ENCODE data around the gene DEFB114.

Gene DEFB114

GRCh38 chr6:49964064-49964463 is at the start of gene DEFB114:
Gene DEFB114, minus strand, starts transcription at chr6:49964164. Its CDS starts 59 bp downstream, at chr6:49964105.
- ChIA-PET POLR2A (no interaction called here), CTCF (no interaction called here)
- Histone ChIP-seq H3K9me3 (ENCODE audit: control insufficient read depth, insufficient read depth, low read depth, low read length) (no peaks in the 10 kb centered on the region), H3K36me3 (ENCODE audit: control insufficient read depth in 2 of 2, insufficient read depth in 1 of 2, low read length in 2 of 2) (no peaks in the 10 kb centered on the region), H3K4me1 (ENCODE audit: control insufficient read depth, insufficient read depth, low read length) (no peaks in the 10 kb centered on the region), H3K27ac (ENCODE audit: extremely low read depth, low read depth, low read length) (no peak within 1 kb of the TSS), H3K4me3 (ENCODE audit: low read depth, low read length) (no peak within 1 kb of the TSS)
- TF ChIP-seq SCRT2 (tag by site-specific recombination; IDR thresholded peaks at IDR 0.05) (no peak), MZF1 (tag by site-specific recombination; IDR thresholded peaks at IDR 0.05; ENCODE audit: borderline replicate concordance) (no peak), GLIS2 (tag by site-specific recombination; IDR thresholded peaks at IDR 0.05) (no peak), KLF16 (tag by site-specific recombination; IDR thresholded peaks at IDR 0.05) (no peak), ZNF48 (tag by site-specific recombination; IDR thresholded peaks at IDR 0.05) (no peak), ZNF704 (tag by site-specific recombination; IDR thresholded peaks at IDR 0.05) (no peak), ZSCAN5A (tag by site-specific recombination; IDR thresholded peaks at IDR 0.05) (no peak), KLF7 (tag by site-specific recombination; IDR thresholded peaks at IDR 0.05; ENCODE audit: borderline replicate concordance) (no peak), EGR2 (tag by site-specific recombination; IDR thresholded peaks at IDR 0.05; ENCODE audit: low read depth) (no peak), ZNF701 (tag by site-specific recombination; IDR thresholded peaks at IDR 0.05) (no peak), PRDM1 (tag by site-specific recombination; IDR thresholded peaks at IDR 0.05) (no peak), ZNF596 (tag by site-specific recombination; IDR thresholded peaks at IDR 0.05) (no peak)

- TF ChIP-seq ZNF529 (tag by site-specific recombination; IDR thresholded peaks at IDR 0.05; ENCODE audit: insufficient replicate concordance) (no peak), ZNF121 (tag by site-specific recombination; IDR thresholded peaks at IDR 0.05) (no peak), ATF2 (tag by site-specific recombination; IDR thresholded peaks at IDR 0.05; ENCODE audit: low read depth) (no peak), SCRT2 (tag by site-specific recombination; IDR thresholded peaks at IDR 0.05) (no peak), AEBP2 (tag by site-specific recombination; IDR thresholded peaks at IDR 0.05; ENCODE audit: borderline replicate concordance) (no peak), ZNF354C (tag by site-specific recombination; IDR thresholded peaks at IDR 0.05; ENCODE audit: borderline replicate concordance, low read depth) (no peak)
- no peaks in the 10 kb centered on the region for H3K36me3 ChIP-seq (ENCODE audit: control insufficient read depth in 2 of 2, insufficient read depth in 1 of 2, low read length in 2 of 2)
- ChIA-PET POLR2A (no interaction called here), CTCF (no interaction called here)
- H3K27ac ChIP-seq (ENCODE audit: extremely low read depth, low read depth, low read length), result no peak overlapping the region
- no peak overlapping the region for H3K4me3 ChIP-seq (ENCODE audit: low read depth, low read length)
- no peaks in the 10 kb centered on the region for H3K9me3 ChIP-seq (ENCODE audit: control insufficient read depth, insufficient read depth, low read depth, low read length)
- no peaks in the 10 kb centered on the region for H3K4me1 ChIP-seq (ENCODE audit: control insufficient read depth, insufficient read depth, low read length)
These were observed 43.9 kb upstream of the DEFB114 start for GRCh38 chr6:50007819-50008218.

GRCh38 chr6:50003139-50003538 is 39.2 kb upstream of the DEFB114 start:
- CTCF ChIA-PET, result no interaction called here
- no peaks in the 10 kb centered on the region for H3K9me3 ChIP-seq (ENCODE audit: control insufficient read depth, insufficient read depth, low read depth, low read length)
- no peak overlapping the region for H3K4me3 ChIP-seq (ENCODE audit: low read depth, low read length)
- POLR2A ChIA-PET, result no interaction called here
- no peak overlapping the region for H3K27ac ChIP-seq (ENCODE audit: extremely low read depth, low read depth, low read length)
- no peaks in the 10 kb centered on the region for H3K36me3 ChIP-seq (ENCODE audit: control insufficient read depth in 2 of 2, insufficient read depth in 1 of 2, low read length in 2 of 2)
- H3K4me1 ChIP-seq (ENCODE audit: control insufficient read depth, insufficient read depth, low read length), result no peaks in the 10 kb centered on the region
- TF ChIP-seq ZNF529 (tag by site-specific recombination; IDR thresholded peaks at IDR 0.05; ENCODE audit: insufficient replicate concordance) (no peak), PRDM2 (tag by site-specific recombination; IDR thresholded peaks at IDR 0.05; ENCODE audit: borderline replicate concordance) (no peak), ZNF239 (tag by site-specific recombination; IDR thresholded peaks at IDR 0.05) (no peak)
